ENCODE results near the gene PROCA1. TPM values are rescaled to one million over a fixed set of nuclear protein-coding genes. Genes with fewer than 3 reads are reported as not detected.

PROCA1 gene
- total and polyA plus RNA-seq, 2 of the 13 experiments (the other 11 are each of a cell fraction or from before 2014, with no cell fraction given), result 0.73 to 1.5 TPM

DNA sequence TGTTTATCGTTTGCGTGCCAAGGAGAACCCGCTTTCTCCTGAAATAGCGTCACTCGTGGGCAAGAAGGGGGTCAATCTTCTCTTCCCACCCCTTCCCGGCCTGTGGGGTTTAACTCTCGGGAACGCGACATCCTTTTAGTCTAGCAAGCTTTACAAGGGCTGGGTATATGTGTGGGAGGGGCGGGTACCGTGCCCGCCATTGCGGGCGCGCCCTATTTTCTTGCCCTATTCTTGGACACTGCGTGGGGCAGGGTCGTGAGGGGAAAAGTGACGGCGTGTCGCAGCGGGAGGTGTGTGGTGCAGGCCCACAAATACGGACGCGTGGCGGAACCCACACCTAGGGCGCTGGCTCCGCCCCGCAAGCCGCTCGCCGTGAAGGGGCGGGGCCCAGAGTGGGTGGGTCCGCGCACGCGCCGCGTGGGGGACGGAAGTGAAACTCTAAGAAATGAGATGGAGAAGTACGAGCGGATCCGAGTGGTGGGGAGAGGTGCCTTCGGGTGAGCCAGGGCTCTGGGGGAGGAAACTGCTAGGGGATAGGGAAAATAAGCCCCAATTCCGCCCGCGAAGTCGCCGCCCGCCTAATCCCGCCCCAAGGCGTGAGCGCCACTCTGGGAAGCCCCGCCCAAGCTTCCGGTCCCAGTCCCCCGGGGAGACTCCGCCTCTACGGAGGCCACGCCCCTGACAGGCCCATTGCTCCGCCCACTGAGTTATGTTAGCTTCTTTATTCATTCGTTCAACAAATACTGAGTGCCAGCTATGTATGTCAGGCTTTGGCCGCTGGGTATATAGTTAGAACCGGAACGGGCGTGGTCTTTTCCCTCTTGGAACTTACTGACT, 16.9 kb upstream of the PROCA1 start, which contains the start of gene NEK8 (continued):
- TF ChIP-seq NFAT5 (CRISPR knock-in tag; IDR thresholded peaks at IDR 0.05) (no peak), SP140L (CRISPR knock-in tag; IDR thresholded peaks at IDR 0.05; ENCODE audit: borderline replicate concordance) (no peak), PAX8 (CRISPR knock-in tag; IDR thresholded peaks at IDR 0.05; ENCODE audit: borderline replicate concordance) (no peak), ZNF432 (CRISPR knock-in tag; IDR thresholded peaks at IDR 0.05; ENCODE audit: borderline replicate concordance) (no peak), ONECUT2 (CRISPR knock-in tag; IDR thresholded peaks at IDR 0.05) (no peak), NONO (IDR thresholded peaks at IDR 0.05) (no peak), NONO (CRISPR knock-in tag; conservative IDR thresholded peaks at IDR 0.05) (peak; percentile 78), ZNF367 (CRISPR knock-in tag; IDR thresholded peaks at IDR 0.05; ENCODE audit: borderline replicate concordance) (no peak), ZBTB20 (CRISPR knock-in tag; IDR thresholded peaks at IDR 0.05; ENCODE audit: borderline replicate concordance, low read depth) (peak; percentile 11; the same call in 1 of the 2 replicates), ZBTB33 (CRISPR knock-in tag; IDR thresholded peaks at IDR 0.05) (no peak), AGO1 (IDR thresholded peaks at IDR 0.05; ENCODE audit: low read depth, low read length, poor library complexity, severe bottlenecking) (no peak), ARNT2 (CRISPR knock-in tag; IDR thresholded peaks at IDR 0.05; ENCODE audit: low read depth) (no peak), POLR2AphosphoS5 (IDR thresholded peaks at IDR 0.05; ENCODE audit: low read depth, low read length) (peak; percentile 80), CHCHD3 (CRISPR knock-in tag; IDR thresholded peaks at IDR 0.05) (no peak), TOE1 (CRISPR knock-in tag; IDR thresholded peaks at IDR 0.05) (no peak), HNRNPH1 (optimal IDR thresholded peaks at IDR 0.05; ENCODE audit: low read depth, low read length) (no peak), SMC3 (IDR thresholded peaks at IDR 0.05; ENCODE audit: low read length) (no peak; the same call in 1 of the 2 replicates), ZNF235 (CRISPR knock-in tag; IDR thresholded peaks at IDR 0.05; ENCODE audit: borderline replicate concordance) (no peak; the same call in 1 of the 2 replicates)
- TF ChIP-seq, protein P1, sequence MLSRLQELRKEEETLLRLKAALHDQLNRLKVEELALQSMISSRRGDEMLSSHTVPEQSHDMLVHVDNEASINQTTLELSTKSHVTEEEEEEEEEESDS (CRISPR knock-in tag; IDR thresholded peaks at IDR 0.05; ENCODE audit: borderline replicate concordance), result no peak
- TF ChIP-seq, protein P2, sequence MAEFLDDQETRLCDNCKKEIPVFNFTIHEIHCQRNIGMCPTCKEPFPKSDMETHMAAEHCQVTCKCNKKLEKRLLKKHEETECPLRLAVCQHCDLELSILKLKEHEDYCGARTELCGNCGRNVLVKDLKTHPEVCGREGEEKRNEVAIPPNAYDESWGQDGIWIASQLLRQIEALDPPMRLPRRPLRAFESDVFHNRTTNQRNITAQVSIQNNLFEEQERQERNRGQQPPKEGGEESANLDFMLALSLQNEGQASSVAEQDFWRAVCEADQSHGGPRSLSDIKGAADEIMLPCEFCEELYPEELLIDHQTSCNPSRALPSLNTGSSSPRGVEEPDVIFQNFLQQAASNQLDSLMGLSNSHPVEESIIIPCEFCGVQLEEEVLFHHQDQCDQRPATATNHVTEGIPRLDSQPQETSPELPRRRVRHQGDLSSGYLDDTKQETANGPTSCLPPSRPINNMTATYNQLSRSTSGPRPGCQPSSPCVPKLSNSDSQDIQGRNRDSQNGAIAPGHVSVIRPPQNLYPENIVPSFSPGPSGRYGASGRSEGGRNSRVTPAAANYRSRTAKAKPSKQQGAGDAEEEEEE (CRISPR knock-in tag; IDR thresholded peaks at IDR 0.05; ENCODE audit: borderline replicate concordance), result no peak

All from HepG2 (cell line).